Measurements from ENCODE around the gene PCDH15. TPM values are rescaled to one million over a fixed set of nuclear protein-coding genes. Genes with fewer than 3 reads are reported as not detected.

Gene PCDH15
- total RNA-seq, 1 experiment from 2014 or later: 0.61 TPM

DNA sequence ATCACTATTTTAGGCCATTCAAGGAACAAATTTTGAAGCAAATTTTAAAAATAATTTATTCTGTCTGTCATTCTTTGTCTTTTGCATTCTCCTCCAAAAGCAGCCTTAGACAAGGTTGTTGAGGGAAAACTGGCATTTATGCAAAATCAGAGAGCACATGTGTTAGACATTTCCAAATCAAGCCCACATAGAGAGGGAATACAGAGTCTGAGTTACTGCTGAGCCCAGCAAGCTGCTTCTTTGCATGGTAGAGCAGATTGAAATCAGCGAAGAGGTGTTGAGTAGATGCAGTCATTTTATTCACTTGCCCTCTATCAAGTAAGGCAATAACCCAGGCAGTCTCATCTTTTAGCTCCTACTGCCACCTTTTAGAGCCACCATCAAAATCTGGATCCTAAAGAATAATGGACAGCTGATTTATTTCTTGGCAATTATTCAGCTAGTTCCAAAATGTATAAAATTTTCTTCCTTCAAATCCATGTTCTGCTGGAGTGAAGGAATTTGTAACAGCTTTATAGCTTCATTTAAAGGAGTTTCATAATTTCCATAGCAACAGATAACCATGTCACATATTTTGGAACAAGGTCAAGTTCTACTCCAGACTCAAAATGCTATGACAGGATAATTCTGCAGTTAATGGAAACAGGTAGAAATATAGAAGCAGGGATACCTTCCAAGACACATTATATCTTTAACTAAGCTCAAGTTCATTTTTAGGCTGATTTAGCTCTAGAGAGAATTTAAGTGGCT, 7.3 kb upstream of the PCDH15 start:
- H3K56ac ChIP-seq (ENCODE audit: insufficient read length, low read depth, low read length): no peak overlapping the region
- H3K4me1 Mint-ChIP-seq: 0 out of 4 replicates have a peak, but pooled peaks cover 0 to 3% of the 10 kb centered on the region in 2 experiments
- no CpG with 5 or more reads among the region's 1 CpG for WGBS (ENCODE audit: extremely low coverage, insufficient read length, low lambda C conversion rate)

More for the DNA sequence above, 7.3 kb upstream of the PCDH15 start:
- Histone ChIP-seq H3K79me2 (ENCODE audit: insufficient read depth, low read length) (no peaks in the 10 kb centered on the region), H3K27me3 (ENCODE audit: insufficient read depth, low read length) (no peaks in the 10 kb centered on the region), H3K23ac (ENCODE audit: insufficient read length, low read depth, low read length) (no peak overlapping the region), H2AK5ac (ENCODE audit: insufficient read length, low read length) (no peak overlapping the region), H4K91ac (ENCODE audit: insufficient read length, low read depth, low read length) (no peak overlapping the region), H3K9me3 (ENCODE audit: control insufficient read depth, low read depth, low read length) (no peaks in the 10 kb centered on the region), H3T11ph (ENCODE audit: low read length) (no peak overlapping the region), H3K14ac (ENCODE audit: insufficient read depth, low read length) (no peak overlapping the region), H2BK12ac (ENCODE audit: insufficient read length, low read depth, low read length) (no peak overlapping the region), H2BK20ac (ENCODE audit: low read depth, low read length, poor library complexity, severe bottlenecking) (no peak overlapping the region), H2BK15ac (ENCODE audit: low read depth, low read length) (no peak overlapping the region), H4K8ac (replicated peaks; ENCODE audit: insufficient read length, low read depth, low read length) (no peak overlapping the region), H2BK5ac (ENCODE audit: insufficient read length, low read length) (no peak overlapping the region), H3K23me2 (ENCODE audit: insufficient read length, low read depth, low read length, poor library complexity, severe bottlenecking) (no peaks in the 10 kb centered on the region), H3K9ac (ENCODE audit: extremely low read depth, insufficient read length, low read length) (no peak overlapping the region), H3K79me1 (ENCODE audit: insufficient read depth, low read depth, low read length, poor library complexity, severe bottlenecking) (no peaks in the 10 kb centered on the region), H2AFZ (ENCODE audit: low read length) (no peak overlapping the region), H2BK120ac (ENCODE audit: low read depth, low read length, poor library complexity, severe bottlenecking) (no peak overlapping the region), H3K27ac (ENCODE audit: insufficient read length, low read depth, low read length) (no peak overlapping the region), H4K20me1 (ENCODE audit: control insufficient read depth, insufficient read depth, insufficient read length) (no peaks in the 10 kb centered on the region), H3K4me2 (ENCODE audit: insufficient read depth, insufficient read length, low read length) (no peak overlapping the region), H3K4me1 (ENCODE audit: insufficient read depth, low read length) (no peaks in the 10 kb centered on the region), H3K4ac (ENCODE audit: low read depth, low read length) (no peak overlapping the region), H3K18ac (ENCODE audit: insufficient read length, low read depth, low read length) (no peak overlapping the region), H4K5ac (ENCODE audit: insufficient read length, low read depth, low read length) (no peak overlapping the region)
- no peaks in the 10 kb centered on the region for H3K9me3 Mint-ChIP-seq
- 0 out of 7 replicates have a peak, but pooled peaks cover 0 to 4% (median 0%) of the 10 kb centered on the region in 3 experiments for H3K36me3 Mint-ChIP-seq (ENCODE audit: insufficient read depth in 1 of 3, low read depth in 3 of 3)
- DNase-seq: no peak
- TF ChIP-seq, protein P1, sequence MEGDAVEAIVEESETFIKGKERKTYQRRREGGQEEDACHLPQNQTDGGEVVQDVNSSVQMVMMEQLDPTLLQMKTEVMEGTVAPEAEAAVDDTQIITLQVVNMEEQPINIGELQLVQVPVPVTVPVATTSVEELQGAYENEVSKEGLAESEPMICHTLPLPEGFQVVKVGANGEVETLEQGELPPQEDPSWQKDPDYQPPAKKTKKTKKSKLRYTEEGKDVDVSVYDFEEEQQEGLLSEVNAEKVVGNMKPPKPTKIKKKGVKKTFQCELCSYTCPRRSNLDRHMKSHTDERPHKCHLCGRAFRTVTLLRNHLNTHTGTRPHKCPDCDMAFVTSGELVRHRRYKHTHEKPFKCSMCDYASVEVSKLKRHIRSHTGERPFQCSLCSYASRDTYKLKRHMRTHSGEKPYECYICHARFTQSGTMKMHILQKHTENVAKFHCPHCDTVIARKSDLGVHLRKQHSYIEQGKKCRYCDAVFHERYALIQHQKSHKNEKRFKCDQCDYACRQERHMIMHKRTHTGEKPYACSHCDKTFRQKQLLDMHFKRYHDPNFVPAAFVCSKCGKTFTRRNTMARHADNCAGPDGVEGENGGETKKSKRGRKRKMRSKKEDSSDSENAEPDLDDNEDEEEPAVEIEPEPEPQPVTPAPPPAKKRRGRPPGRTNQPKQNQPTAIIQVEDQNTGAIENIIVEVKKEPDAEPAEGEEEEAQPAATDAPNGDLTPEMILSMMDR (conservative IDR thresholded peaks at IDR 0.05): no peak
- no peak overlapping the region for H3K27ac Mint-ChIP-seq
- H3K27me3 Mint-ChIP-seq (ENCODE audit: low read depth): no peaks in the 10 kb centered on the region
- H3K4me3 Mint-ChIP-seq: no peak overlapping the region

All from H9 (cell line).